Measurements from ENCODE around the gene TSR3. TPM values are rescaled to one million over a fixed set of nuclear protein-coding genes. Genes with fewer than 3 reads are reported as not detected.

The TSR3 gene
- total and polyA plus RNA-seq, 2 of the 13 experiments (the other 11 are each of a cell fraction or from before 2014, with no cell fraction given) = 24.2 to 51.0 TPM

- TF ChIP-seq UBTF (CRISPR knock-in tag; IDR thresholded peaks at IDR 0.05) (peak; percentile 35; the same call in 1 of the 2 replicates), SUZ12 (IDR thresholded peaks at IDR 0.05; ENCODE audit: low read depth, low read length) (no peak), ZSCAN20 (CRISPR knock-in tag; IDR thresholded peaks at IDR 0.05; ENCODE audit: borderline replicate concordance) (no peak), ZNF607 (CRISPR knock-in tag; IDR thresholded peaks at IDR 0.05; ENCODE audit: borderline replicate concordance) (peak; percentile 69; the same call in 1 of the 2 replicates), ATF3 (CRISPR knock-in tag; IDR thresholded peaks at IDR 0.05) (no peak), ZNF605 (CRISPR knock-in tag; IDR thresholded peaks at IDR 0.05) (no peak), SAFB2 (CRISPR knock-in tag; IDR thresholded peaks at IDR 0.05; ENCODE audit: borderline replicate concordance, low read depth) (peak; percentile 41; the same call in 1 of the 2 replicates), REPIN1 (CRISPR knock-in tag; IDR thresholded peaks at IDR 0.05; ENCODE audit: borderline replicate concordance, low read depth) (no peak), GPN1 (CRISPR knock-in tag; IDR thresholded peaks at IDR 0.05; ENCODE audit: borderline replicate concordance) (no peak), YEATS4 (CRISPR knock-in tag; IDR thresholded peaks at IDR 0.05; ENCODE audit: borderline replicate concordance) (peak; percentile 30; the same call in 1 of the 2 replicates), MAFF (IDR thresholded peaks at IDR 0.05; ENCODE audit: low read depth, low read length) (no peak), TSC22D2 (CRISPR knock-in tag; IDR thresholded peaks at IDR 0.05; ENCODE audit: borderline replicate concordance) (no peak), ZBTB37 (CRISPR knock-in tag; IDR thresholded peaks at IDR 0.05) (no peak), BRCA1 (CRISPR knock-in tag; IDR thresholded peaks at IDR 0.05) (no peak), DNMT1 (CRISPR knock-in tag; IDR thresholded peaks at IDR 0.05) (no peak), ZNF609 (CRISPR knock-in tag; IDR thresholded peaks at IDR 0.05; ENCODE audit: borderline replicate concordance) (0 out of 2 replicates have a peak, but pooled peaks have one; percentile 9), CBX1 (IDR thresholded peaks at IDR 0.05; ENCODE audit: low read depth) (no peak), NR2F2 (IDR thresholded peaks at IDR 0.05; ENCODE audit: borderline replicate concordance, low read depth) (no peak), ZSCAN9 (CRISPR knock-in tag; IDR thresholded peaks at IDR 0.05; ENCODE audit: borderline replicate concordance) (0 out of 2 replicates have a peak, but pooled peaks have one; percentile 11)
These were observed 19.7 kb downstream of the TSR3 start (continued) for GRCh38 chr16:1331712-1332617.
